ENCODE data around the gene SLX9.

The SLX9 gene

GRCh38 chr21:44994695-44995342 is 55.0 kb downstream of the SLX9 start:
- no peak for DNase-seq

DNA sequence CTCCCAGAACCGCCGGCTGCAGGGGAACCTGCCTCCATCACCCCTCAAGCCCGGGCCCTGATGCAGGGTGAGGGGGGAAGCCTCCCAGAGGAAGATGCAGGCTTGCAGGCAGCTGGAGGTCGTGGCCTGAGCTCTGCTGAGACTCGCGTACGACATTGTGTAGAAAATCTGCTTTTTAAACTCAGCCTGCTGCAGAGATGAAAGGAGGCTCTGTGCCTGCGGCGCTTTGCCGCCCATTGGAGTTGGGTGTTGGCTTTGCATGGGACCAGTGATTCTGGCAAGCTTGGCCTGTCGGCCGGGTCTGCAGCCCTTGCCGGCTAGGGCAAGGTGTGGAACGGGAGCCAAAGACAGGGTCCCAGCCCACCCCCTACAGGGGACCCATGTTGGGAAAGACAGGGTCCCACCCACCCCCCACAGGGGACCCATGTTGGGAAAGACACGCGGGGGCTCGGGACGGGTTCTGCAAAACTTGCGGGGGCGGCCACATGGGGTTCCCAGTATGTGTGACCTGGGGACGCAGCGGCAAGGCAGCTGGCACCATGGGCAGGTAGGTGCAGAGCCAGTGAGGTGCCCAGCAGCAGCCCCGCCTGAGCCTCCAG is 55.6 kb downstream of the SLX9 start:
- no peak for DNase-seq

DNA sequence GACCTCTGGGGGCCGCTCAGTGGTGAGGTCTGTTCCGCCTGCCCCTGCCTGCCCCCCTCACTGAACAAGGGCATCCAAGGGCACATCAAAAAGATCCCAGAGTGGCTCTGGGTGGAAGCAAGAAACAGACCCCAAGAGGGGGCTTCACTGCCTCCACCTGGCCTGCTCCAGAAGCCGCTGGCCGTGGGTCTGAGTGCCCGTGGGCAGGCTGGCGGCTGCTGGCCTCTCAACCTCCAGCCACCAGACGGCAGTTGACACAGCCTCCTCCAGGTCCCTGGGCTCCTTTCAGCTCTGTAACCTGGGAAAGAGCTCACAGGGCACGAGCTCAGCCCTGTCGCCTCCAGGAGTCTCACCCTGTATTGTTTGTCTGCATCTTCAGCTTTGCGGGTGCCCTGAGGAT is 56.3 kb downstream of the SLX9 start:
- DNase-seq = no peak

- DNase-seq = no peak
Observed at GRCh38 chr21:44996501-44996921, 56.7 kb downstream of the SLX9 start.

DNA sequence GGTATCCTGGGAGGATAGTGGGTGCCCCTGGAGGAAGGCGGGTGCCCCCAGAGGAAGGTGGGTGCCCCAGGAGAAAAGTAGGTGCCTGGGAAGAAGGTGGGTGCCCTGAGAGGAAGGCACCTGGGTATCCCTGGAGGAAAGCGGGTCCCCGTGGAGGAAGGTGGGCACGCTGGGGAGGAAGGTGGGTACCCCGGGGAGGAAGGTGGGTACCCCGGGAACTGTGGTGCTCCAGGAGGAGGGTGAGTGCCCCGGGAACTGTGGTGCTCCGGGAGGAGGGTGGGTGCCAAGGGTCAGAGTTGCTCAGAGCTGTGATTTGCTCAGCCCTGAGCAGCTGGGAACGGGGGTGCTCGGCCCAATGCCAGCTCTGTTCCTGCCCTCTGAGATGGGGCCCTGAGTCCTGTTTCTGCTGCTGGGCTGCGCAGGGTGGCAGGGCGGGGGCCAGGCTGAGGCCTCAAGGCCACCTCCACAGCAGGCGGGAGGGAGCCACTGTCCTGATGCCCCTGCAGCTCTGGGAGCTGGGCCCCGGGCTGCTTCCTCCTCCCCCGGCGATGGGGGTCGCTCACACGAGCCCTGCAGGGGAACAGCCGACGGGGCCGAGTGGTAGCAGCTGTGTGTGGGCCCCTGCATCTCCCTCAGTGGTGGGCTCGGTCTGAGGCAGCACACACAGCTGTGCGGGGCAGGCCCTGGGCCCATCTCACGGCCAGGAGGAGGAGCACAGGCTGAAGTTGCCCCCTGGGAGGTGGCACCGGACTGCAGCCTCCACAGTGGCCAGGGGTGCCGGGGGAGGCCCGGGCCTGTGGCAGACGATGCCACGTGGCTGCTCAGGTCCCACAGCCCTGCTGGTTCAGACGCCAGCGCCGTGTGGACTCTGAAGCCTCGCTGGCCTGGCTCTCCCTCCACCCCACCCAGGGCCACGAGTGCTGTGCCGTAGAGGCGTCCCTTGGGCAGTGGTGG is 57.4 kb downstream of the SLX9 start:
- DNase-seq = no peak

DNA sequence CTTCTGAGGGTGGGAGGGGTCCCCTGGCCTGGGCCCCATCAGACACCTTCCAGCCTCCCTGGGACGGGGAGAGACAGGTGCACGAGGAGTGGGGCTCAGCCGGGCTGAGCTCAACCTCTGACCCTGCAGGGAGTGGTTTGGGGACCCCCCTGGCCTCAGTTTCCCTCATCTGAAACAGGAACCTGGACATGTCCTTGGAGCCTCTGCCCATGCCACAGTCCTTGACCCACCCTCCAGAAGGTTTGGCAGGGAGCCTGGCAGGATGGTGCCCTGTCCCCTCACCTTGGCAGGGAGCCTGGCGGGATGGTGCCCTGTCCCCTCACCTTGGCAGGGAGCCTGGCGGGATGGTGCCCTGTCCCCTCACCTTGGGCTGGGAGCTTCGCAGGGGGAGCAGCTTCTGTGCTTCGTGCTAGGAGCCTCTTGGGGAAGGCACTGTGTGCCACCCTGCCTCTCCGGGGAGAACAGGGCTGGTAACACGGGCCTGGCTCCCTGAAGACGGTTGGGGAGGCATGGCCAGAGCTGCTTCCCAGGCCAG is 58.3 kb downstream of the SLX9 start:
- no peak for DNase-seq

- DNase-seq = no peak
Observed at GRCh38 chr21:44998621-44999427, 59.0 kb downstream of the SLX9 start.

GRCh38 chr21:44999428-44999971 is 59.7 kb downstream of the SLX9 start:
- DNase-seq = no peak

DNA sequence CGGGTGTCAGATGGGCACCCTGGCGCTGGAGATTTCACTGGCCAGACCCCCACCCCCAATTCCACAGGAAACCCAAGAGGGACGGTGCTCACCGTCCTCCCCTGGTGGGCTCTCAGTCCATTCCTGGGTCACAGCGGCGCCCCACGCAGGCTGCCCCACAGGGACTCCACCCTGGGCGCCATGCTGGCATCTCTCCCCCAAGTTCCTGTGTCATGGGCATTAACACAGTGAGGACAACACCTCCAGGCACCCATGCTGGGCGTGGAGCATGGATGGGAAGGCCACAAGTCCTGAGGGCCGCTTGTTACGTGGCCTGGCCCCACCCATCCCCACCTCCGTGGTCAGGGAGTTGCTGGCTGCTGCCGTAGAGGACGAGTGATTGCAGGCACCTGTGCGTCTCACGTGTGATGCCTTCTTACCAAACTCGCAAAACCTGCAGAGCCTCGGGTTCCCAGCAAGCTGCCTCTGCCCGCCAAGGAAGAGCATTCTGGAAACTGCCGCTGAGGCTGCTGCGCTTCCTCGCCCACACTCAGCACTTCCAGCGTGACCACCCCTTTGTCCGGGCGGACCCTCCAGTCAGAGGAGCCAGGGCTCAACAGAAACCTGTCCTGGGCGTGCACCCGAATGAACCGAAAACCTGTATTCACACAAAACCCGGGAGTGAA is 60.3 kb downstream of the SLX9 start:
- DNase-seq = no peak

GRCh38 chr21:45000637-45001133 is 60.9 kb downstream of the SLX9 start:
- no peak for DNase-seq

DNA sequence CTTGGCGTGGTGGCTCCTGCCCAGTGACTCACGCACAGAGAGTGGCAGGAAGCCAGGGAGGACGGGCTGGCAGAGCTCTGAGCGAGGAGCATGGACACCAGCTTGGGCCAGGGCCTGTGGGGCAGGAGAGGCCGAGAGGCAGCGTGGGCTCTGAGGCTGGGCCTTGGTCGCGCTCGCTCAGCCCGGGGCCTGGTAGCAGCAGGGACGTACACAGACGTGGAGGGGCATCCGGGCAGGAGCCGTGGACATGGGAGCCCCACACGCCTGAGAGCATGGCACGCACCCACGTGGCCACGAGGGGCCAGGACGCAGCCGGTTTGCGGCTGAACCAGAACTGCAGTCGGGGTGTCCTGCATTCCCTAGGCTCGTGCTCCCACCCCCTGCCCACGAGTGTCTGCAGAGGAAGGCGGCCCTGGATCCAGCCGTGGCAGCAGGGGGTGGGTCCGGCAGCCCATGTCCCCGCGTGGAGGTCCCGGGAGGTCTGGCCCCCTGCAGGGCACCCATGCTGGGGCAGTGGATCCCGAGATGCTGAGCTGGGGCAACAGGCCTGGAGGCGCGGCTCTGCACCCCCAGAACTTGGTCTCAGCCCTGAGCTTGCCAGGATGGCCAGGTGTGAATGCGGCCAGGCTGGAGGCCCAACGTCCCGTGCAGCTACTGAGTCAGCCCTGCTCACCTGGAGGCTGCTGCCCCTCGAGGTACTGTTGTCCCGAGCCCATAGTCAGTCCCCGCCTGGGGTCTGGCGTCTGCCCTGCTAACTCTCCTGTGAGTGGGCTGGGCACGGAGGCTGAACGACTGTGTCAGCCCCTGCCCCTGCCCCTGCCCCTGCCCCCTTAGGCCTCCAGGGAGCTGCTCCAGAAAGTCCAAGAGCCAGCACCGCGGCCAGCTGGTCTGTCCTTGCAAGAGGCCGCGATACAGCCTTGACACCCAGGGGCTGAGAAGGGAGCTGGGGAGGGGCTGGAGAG is 61.6 kb downstream of the SLX9 start:
- DNase-seq = no peak

GRCh38 chr21:45002381-45003204 is 62.8 kb downstream of the SLX9 start:
- no peak for DNase-seq

GRCh38 chr21:45003331-45004058 is 63.7 kb downstream of the SLX9 start:
- DNase-seq = no peak

GRCh38 chr21:45004059-45004422 is 64.2 kb downstream of the SLX9 start:
- DNase-seq = no peak

- no peak for DNase-seq
Observed at GRCh38 chr21:45004481-45005247, 64.8 kb downstream of the SLX9 start.

DNA sequence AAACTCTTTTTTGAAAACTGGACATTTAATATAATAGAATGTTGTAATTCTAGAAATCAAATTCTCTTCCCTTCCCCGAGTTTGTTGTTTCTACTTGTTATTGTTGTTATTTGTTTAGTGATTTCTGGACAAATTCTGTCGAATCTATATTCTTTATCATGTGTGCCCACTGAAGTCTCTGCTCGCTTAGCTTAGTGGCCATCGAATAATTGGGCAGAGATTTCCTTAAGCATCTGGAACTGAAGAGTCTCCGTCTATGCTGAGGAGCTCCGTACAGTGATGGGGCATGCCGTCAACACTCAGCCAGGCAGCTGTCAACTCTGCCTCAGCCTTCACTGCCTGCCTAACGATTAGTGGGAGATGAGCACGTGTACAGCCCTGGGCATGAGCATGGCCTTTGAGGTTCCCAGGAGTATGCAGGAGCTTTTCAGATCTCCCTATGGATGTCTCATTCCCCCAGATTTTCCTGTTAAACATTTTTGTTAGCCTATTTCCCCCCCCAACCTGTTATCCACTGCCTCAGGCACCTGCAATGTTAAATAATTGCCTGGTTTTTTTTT is 66.8 kb downstream of the SLX9 start:
- no peak for DNase-seq

DNA sequence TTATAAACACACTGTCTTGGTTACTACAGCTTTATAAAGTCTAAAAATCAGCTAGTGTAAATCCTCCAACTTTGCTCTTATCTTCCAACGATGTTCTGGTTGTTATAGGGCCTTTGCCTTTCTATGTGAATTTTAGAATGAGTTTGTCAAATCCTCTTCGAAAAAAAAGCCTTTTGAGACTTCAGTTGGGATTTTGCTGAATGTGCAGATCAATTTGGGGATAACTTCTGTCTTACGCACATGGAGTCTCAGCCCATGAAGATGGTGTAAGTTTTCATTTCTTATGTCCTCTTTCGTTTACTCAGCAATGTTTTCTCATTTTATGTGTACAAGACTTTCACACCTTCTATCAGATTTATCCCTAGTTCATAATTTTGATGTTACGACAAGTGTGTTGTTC is 69.8 kb downstream of the SLX9 start:
- no peak for DNase-seq

- DNase-seq = no peak
Observed at GRCh38 chr21:45010096-45010495, 70.3 kb downstream of the SLX9 start.
